ENCODE measurements around the gene FAN1. TPM values are rescaled to one million over a fixed set of nuclear protein-coding genes. Genes with fewer than 3 reads are reported as not detected.

Gene FAN1
- total and polyA plus RNA-seq, 2 donors (not counting 1 experiment from before 2014, with no cell fraction given): 10.6 to 21.3 TPM

GRCh38 chr15:30974112-30974511 is 70.4 kb downstream of the FAN1 start:
- H3K9me3 ChIP-seq (ENCODE audit: control extremely low read depth in 1 of 3, control insufficient read depth in 2 of 3, insufficient read depth in 1 of 3, low read length in 2 of 3): peaks cover 0 to 1% (median 0%) of the 10 kb centered on the region in 3 donors
- TF ChIP-seq CTCF (IDR thresholded peaks at IDR 0.05): no peak
- no peak for TF ChIP-seq EZH2 (IDR thresholded peaks at IDR 0.05; ENCODE audit: borderline replicate concordance, insufficient read depth, low read depth, low read length, poor library complexity, severe bottlenecking)
- ChIA-PET CTCF (interaction anchor here (1.1 to 6.0 kb wide), 3 partner anchors 15 to 155 kb away, joined by 3 to 44 read pairs (median 5); no protein-coding TSS in a partner anchor), POLR2A (interaction anchor here (0.6 kb wide), 1 partner anchor 290 kb away, joined by 8 read pairs; no protein-coding TSS in a partner anchor)
- H2AFZ ChIP-seq (ENCODE audit: insufficient read depth, low read depth, low read length, poor library complexity, severe bottlenecking): no peak overlapping the region
- peaks cover 60% of the 10 kb centered on the region for H4K20me1 ChIP-seq (ENCODE audit: control insufficient read depth, insufficient read depth, low read length, poor library complexity, severe bottlenecking)
- H3K4me1 ChIP-seq (ENCODE audit: control insufficient read depth in 2 of 2, insufficient read depth in 2 of 2, low read length in 2 of 2): peaks cover 18 to 35% of the 10 kb centered on the region in 2 donors
- H3K4me2 ChIP-seq (replicated peaks; ENCODE audit: low read depth, low read length, poor library complexity, severe bottlenecking): no peak overlapping the region
- H3K9ac ChIP-seq (ENCODE audit: low read length): no peak overlapping the region
- H3K27me3 ChIP-seq (replicated peaks in 1 of 4; ENCODE audit: control extremely low read depth in 1 of 4, control insufficient read depth in 3 of 4, insufficient read depth in 4 of 4, low read length in 3 of 4): no peaks in the 10 kb centered on the region
- peaks cover 89% of the 10 kb centered on the region for H3K79me2 ChIP-seq (ENCODE audit: control insufficient read depth, insufficient read depth, low read length)
- intact Hi-C loops (cut with micrococcal nuclease): loop anchor here (2.0 kb wide), 1 partner anchor 15 kb away; no protein-coding TSS in a partner anchor
- peaks cover 67% of the 10 kb centered on the region for H3K4me1 Mint-ChIP-seq
- no peak overlapping the region for H3K4me3 Mint-ChIP-seq
- ATAC-seq (ENCODE audit: low read depth) (no peak), DNase-seq (no peak)
- no peak overlapping the region for H3K4me3 ChIP-seq (ENCODE audit: control extremely low read depth in 1 of 5, extremely low read depth in 1 of 5, insufficient read depth in 1 of 5, low read depth in 2 of 5, low read length in 4 of 5)
- no peaks in the 10 kb centered on the region for H3K27me3 Mint-ChIP-seq
- peak overlapping the region in 1 of 2 donors; percentile 6 for H3K27ac ChIP-seq (ENCODE audit: low read length in 2 of 2)
- 88% methylated on average over 1 of the region's 5 CpGs for WGBS (ENCODE audit: insufficient coverage)
- H3K9me3 Mint-ChIP-seq (ENCODE audit: insufficient read depth): no peaks in the 10 kb centered on the region
- H3K27ac Mint-ChIP-seq: no peak overlapping the region
- H3K36me3 ChIP-seq (replicated peaks in 1 of 2; ENCODE audit: control extremely low read depth in 1 of 2, control insufficient read depth in 1 of 2, extremely low read depth in 1 of 2, insufficient read depth in 2 of 2, low read length in 1 of 2): peaks cover 29 to 56% of the 10 kb centered on the region in 2 experiments

- peak overlapping the region; percentile 5 for H3K27ac Mint-ChIP-seq
- intact Hi-C loops (cut with micrococcal nuclease): loop anchor here (5.0 kb wide), 2 partner anchors 34 to 149 kb away; no protein-coding TSS in a partner anchor
- POLR2A ChIA-PET: no interaction called here
These were observed 74.6 kb downstream of the FAN1 start for GRCh38 chr15:30978328-30978727.

More at GRCh38 chr15:30978328-30978727, 74.6 kb downstream of the FAN1 start:
- Histone ChIP-seq H3K79me2 (ENCODE audit: control insufficient read depth, insufficient read depth, low read length) (peaks cover 96% of the 10 kb centered on the region), H3K36me3 (replicated peaks in 1 of 2; ENCODE audit: control extremely low read depth in 1 of 2, control insufficient read depth in 1 of 2, extremely low read depth in 1 of 2, insufficient read depth in 2 of 2, low read length in 1 of 2) (peaks cover 18 to 62% of the 10 kb centered on the region in 2 experiments), H3K9me3 (ENCODE audit: control extremely low read depth in 1 of 3, control insufficient read depth in 2 of 3, insufficient read depth in 1 of 3, low read length in 2 of 3) (peaks cover 0 to 5% (median 0%) of the 10 kb centered on the region in 3 donors), H3K4me2 (replicated peaks; ENCODE audit: low read depth, low read length, poor library complexity, severe bottlenecking) (peak overlapping the region; percentile 59), H3K27me3 (replicated peaks in 1 of 4; ENCODE audit: control extremely low read depth in 1 of 4, control insufficient read depth in 3 of 4, insufficient read depth in 4 of 4, low read length in 3 of 4) (no peaks in the 10 kb centered on the region), H3K4me1 (ENCODE audit: control insufficient read depth in 2 of 2, insufficient read depth in 2 of 2, low read length in 2 of 2) (peaks cover 39 to 46% of the 10 kb centered on the region in 2 donors), H3K9ac (ENCODE audit: low read length) (no peak overlapping the region), H3K27ac (ENCODE audit: low read length in 2 of 2) (peak overlapping the region in 1 of 2 donors; percentile 52), H2AFZ (ENCODE audit: insufficient read depth, low read depth, low read length, poor library complexity, severe bottlenecking) (no peak overlapping the region), H3K4me3 (ENCODE audit: control extremely low read depth in 1 of 5, extremely low read depth in 1 of 5, insufficient read depth in 1 of 5, low read depth in 2 of 5, low read length in 4 of 5) (no peak overlapping the region), H4K20me1 (ENCODE audit: control insufficient read depth, insufficient read depth, low read length, poor library complexity, severe bottlenecking) (peaks cover 52% of the 10 kb centered on the region)
- no peak for TF ChIP-seq CTCF (IDR thresholded peaks at IDR 0.05)
- no peak for TF ChIP-seq EZH2 (IDR thresholded peaks at IDR 0.05; ENCODE audit: borderline replicate concordance, insufficient read depth, low read depth, low read length, poor library complexity, severe bottlenecking)
- H3K4me3 Mint-ChIP-seq: peak overlapping the region; percentile 9
- CTCF ChIA-PET: interaction anchor here (1.3 to 6.0 kb wide), 4 partner anchors 10 to 510 kb away, joined by 3 to 44 read pairs (median 10); no protein-coding TSS in a partner anchor
- no peaks in the 10 kb centered on the region for H3K9me3 Mint-ChIP-seq (ENCODE audit: insufficient read depth)
- DNase-seq: no peak
- no peaks in the 10 kb centered on the region for H3K27me3 Mint-ChIP-seq
- ATAC-seq (ENCODE audit: low read depth): no peak
- peaks cover 67% of the 10 kb centered on the region for H3K4me1 Mint-ChIP-seq

Data from B cell (primary cell).